HepG2 (cell line): ENCODE measurements around the gene RIPK1. TPM values are rescaled to one million over a fixed set of nuclear protein-coding genes. Genes with fewer than 3 reads are reported as not detected.
A peak's percentile ranks its signal among the peaks of the same experiment; 100 is the strongest.

Source experiments
- ARID2 ChIP-seq: sonication (generic); formaldehyde crosslinking; IDR thresholded peaks from 2 replicates; pipeline ENCODE4 v1.8.1; 2022; ENCODE audit warnings: mild to moderate bottlenecking, missing genetic modification reagents, borderline replicate concordance
- CBFB ChIP-seq: sonication (generic); formaldehyde crosslinking; IDR thresholded peaks from 2 replicates; pipeline ENCODE4 v1.4.0; 2020; ENCODE audit warnings: missing genetic modification reagents
- CHD2 ChIP-seq: IDR thresholded peaks from 2 replicates; pipeline ENCODE4 v1.6.1; 2011; ENCODE audit warnings: low read depth, low read length, improper control_type of control experiment
- DNMT1 ChIP-seq: sonication (generic); formaldehyde crosslinking; IDR thresholded peaks from 2 replicates; pipeline ENCODE4 v1.5.1; 2020; ENCODE audit warnings: mild to moderate bottlenecking, missing genetic modification reagents
- EEA1 ChIP-seq: sonication (generic); formaldehyde crosslinking; IDR thresholded peaks from 2 replicates; pipeline ENCODE4 v1.5.1; 2020; ENCODE audit warnings: mild to moderate bottlenecking, missing genetic modification reagents, borderline replicate concordance
- HOXA3 ChIP-seq: sonication (generic); formaldehyde crosslinking; IDR thresholded peaks from 2 replicates; pipeline ENCODE4 v1.5.0; 2020; ENCODE audit warnings: missing genetic modification reagents
- JUN ChIP-seq: sonication (generic); formaldehyde crosslinking; IDR thresholded peaks from 2 replicates; pipeline ENCODE4 v1.4.0; 2020; ENCODE audit warnings: mild to moderate bottlenecking, missing genetic modification reagents
- MAFG ChIP-seq: sonication (generic); formaldehyde crosslinking; IDR thresholded peaks from 2 replicates; pipeline ENCODE4 v1.5.1; 2020; ENCODE audit warnings: mild to moderate bottlenecking, missing genetic modification reagents
- NFKB2 ChIP-seq: sonication (generic); formaldehyde crosslinking; IDR thresholded peaks from 2 replicates; pipeline ENCODE4 v1.4.0; 2020; ENCODE audit warnings: missing genetic modification reagents, borderline replicate concordance
- NFYB ChIP-seq: sonication (generic); formaldehyde crosslinking; IDR thresholded peaks from 2 replicates; pipeline ENCODE4 v1.4.0; 2020; ENCODE audit warnings: missing genetic modification reagents
- ONECUT2 ChIP-seq: sonication (generic); formaldehyde crosslinking; IDR thresholded peaks from 2 replicates; pipeline ENCODE4 v1.4.0; 2020; ENCODE audit warnings: missing genetic modification reagents
- RFX1 ChIP-seq: fragments of 450-650 bp; IDR thresholded peaks from 2 replicates; pipeline ENCODE4 v1.6.1; 2017
- SALL1 ChIP-seq: sonication (generic); formaldehyde crosslinking; IDR thresholded peaks from 2 replicates; pipeline ENCODE4 v1.8.0; 2022; ENCODE audit warnings: mild to moderate bottlenecking, missing genetic modification reagents
- SMARCE1 ChIP-seq: fragments of 450-650 bp; IDR thresholded peaks from 2 replicates; pipeline ENCODE4 v1.6.1; 2017; ENCODE audit warnings: borderline replicate concordance
- SMYD3 ChIP-seq: sonication (generic); formaldehyde crosslinking; IDR thresholded peaks from 2 replicates; pipeline ENCODE4 v1.8.1; 2023; ENCODE audit warnings: mild to moderate bottlenecking, missing genetic modification reagents
- SNRNP70 ChIP-seq: fragments of 200-400 bp; formaldehyde crosslinking; IDR thresholded peaks from 2 replicates; pipeline ENCODE4 v1.6.1; 2017; ENCODE audit warnings: mild to moderate bottlenecking, low read depth, low read length, moderate library complexity
- SRF ChIP-seq: IDR thresholded peaks from 2 replicates; pipeline ENCODE4 v1.6.1; 2011; ENCODE audit warnings: mild to moderate bottlenecking, low read depth, low read length, moderate library complexity
- SSRP1 ChIP-seq: IDR thresholded peaks from 2 replicates; pipeline ENCODE4 v1.6.1; 2016; ENCODE audit warnings: control low read depth
- ZNF121 ChIP-seq: sonication (generic); formaldehyde crosslinking; IDR thresholded peaks from 2 replicates; pipeline ENCODE4 v1.5.0; 2020; ENCODE audit warnings: mild to moderate bottlenecking, missing genetic modification reagents
- ZNF136 ChIP-seq: sonication (generic); formaldehyde crosslinking; IDR thresholded peaks from 2 replicates; pipeline ENCODE4 v1.8.1; 2022; ENCODE audit warnings: low read depth, mild to moderate bottlenecking, moderate library complexity, missing genetic modification reagents
- ZNF547 ChIP-seq: sonication (generic); formaldehyde crosslinking; IDR thresholded peaks from 2 replicates; pipeline ENCODE4 v1.5.1; 2020; ENCODE audit warnings: mild to moderate bottlenecking, missing genetic modification reagents
- ZNF768 ChIP-seq: sonication (generic); formaldehyde crosslinking; IDR thresholded peaks from 2 replicates; pipeline ENCODE4 v1.4.0; 2020; ENCODE audit warnings: missing genetic modification reagents
- ZNF878 ChIP-seq: sonication (generic); formaldehyde crosslinking; IDR thresholded peaks from 2 replicates; pipeline ENCODE4 v1.8.1; 2023; ENCODE audit warnings: mild to moderate bottlenecking, missing genetic modification reagents, moderate library complexity
- ZNF891 ChIP-seq: sonication (generic); formaldehyde crosslinking; IDR thresholded peaks from 2 replicates; pipeline ENCODE4 v1.5.0; 2020; ENCODE audit warnings: mild to moderate bottlenecking, missing genetic modification reagents
- polyA plus RNA-seq, 8 experiments: library from polyadenylated mRNA; depleted of rRNA in 3 of 8; stranded (reverse) in 7 of 8; unstranded in 1 of 8; fragments of >200 nt; fragmentation: Illumina TruSeq in 4 of 8; extraction: Trizol in 4 of 8; gene quantifications; 2 replicates each; pipeline versions ENCODE4 v1.2.1 to v1.2.3, GENCODE V29; 2011 to 2016; ENCODE audit warnings: low read depth in 4 of 8, missing spikeins in 1 of 8, mixed read lengths in 1 of 8; ENCODE audit not compliant: insufficient read depth in 1 of 8
- total RNA-seq, 5 experiments: library from RNA; depleted of rRNA; stranded (reverse); fragments of >200 nt; fragmentation: Illumina TruSeq; extraction: Trizol; gene quantifications; 2 replicates each; pipeline ENCODE4 v1.2.3, GENCODE V29; 2016; ENCODE audit warnings: low read depth in 1 of 5
- TF ChIP-seq, protein P1 (sequence below): IDR thresholded peaks from 2 replicates; pipeline ENCODE4 v1.6.1; 2016; ENCODE audit warnings: missing compliant biosample characterization, missing genetic modification reagents, borderline replicate concordance
- TF ChIP-seq, protein P2 (sequence below): sonication (generic); formaldehyde crosslinking; IDR thresholded peaks from 2 replicates; pipeline ENCODE4 v1.4.0; 2020; ENCODE audit warnings: missing genetic modification reagents, mild to moderate bottlenecking, borderline replicate concordance
- TF ChIP-seq, protein P3 (sequence below): sonication (generic); formaldehyde crosslinking; IDR thresholded peaks from 2 replicates; pipeline ENCODE4 v1.5.1; 2020; ENCODE audit warnings: mild to moderate bottlenecking, moderate library complexity, missing genetic modification reagents

RIPK1 gene
- total and polyA plus RNA-seq, 2 of the 13 experiments (the other 11 are each of a cell fraction or from before 2014, with no cell fraction given): 9.0 to 10.3 TPM

DNA sequence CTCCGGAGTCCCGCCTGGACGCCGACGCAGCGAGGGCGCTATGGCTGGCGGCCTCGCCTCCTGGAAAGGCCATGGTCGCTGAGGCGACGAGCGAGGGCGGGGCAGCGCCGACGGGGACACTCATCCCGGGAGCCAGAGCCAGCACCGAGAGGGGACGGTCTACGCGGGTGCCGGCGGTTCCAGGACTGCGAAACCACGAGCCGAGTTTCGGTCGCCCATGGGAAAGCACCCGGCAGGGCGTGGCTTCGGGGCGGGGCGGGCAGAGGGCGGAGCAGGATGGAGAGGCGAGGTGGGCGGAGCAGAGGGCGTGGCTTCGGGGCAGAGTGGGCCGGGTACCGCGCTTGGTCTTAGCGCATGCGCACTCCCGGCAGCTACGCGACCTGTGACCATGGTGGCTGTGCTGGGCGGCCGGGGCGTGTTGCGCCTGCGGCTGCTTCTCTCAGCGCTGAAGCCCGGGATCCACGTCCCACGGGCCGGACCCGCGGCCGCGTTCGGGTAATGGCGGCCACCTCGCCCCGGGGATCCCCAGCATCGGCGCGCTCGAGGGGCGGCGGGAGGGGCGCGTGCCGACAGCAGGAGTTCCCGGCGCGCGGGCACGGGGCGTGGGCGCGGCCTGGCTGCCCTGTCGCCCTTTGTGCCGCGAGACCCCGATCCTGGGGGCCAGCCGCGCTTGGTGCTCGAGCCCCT, 50.2 kb downstream of the RIPK1 start, which contains the start of gene BPHL (continued):
- TF ChIP-seq SRF: no peak
- no peak for TF ChIP-seq EEA1 (CRISPR knock-in tag)
- TF ChIP-seq NFKB2 (CRISPR knock-in tag): peak; percentile 71; the same call in 1 of the 2 replicates
- TF ChIP-seq, protein P1, sequence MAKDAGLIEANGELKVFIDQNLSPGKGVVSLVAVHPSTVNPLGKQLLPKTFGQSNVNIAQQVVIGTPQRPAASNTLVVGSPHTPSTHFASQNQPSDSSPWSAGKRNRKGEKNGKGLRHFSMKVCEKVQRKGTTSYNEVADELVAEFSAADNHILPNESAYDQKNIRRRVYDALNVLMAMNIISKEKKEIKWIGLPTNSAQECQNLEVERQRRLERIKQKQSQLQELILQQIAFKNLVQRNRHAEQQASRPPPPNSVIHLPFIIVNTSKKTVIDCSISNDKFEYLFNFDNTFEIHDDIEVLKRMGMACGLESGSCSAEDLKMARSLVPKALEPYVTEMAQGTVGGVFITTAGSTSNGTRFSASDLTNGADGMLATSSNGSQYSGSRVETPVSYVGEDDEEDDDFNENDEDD (CRISPR knock-in tag): peak; percentile 82
- TF ChIP-seq SSRP1: no peak
- TF ChIP-seq, protein P2, sequence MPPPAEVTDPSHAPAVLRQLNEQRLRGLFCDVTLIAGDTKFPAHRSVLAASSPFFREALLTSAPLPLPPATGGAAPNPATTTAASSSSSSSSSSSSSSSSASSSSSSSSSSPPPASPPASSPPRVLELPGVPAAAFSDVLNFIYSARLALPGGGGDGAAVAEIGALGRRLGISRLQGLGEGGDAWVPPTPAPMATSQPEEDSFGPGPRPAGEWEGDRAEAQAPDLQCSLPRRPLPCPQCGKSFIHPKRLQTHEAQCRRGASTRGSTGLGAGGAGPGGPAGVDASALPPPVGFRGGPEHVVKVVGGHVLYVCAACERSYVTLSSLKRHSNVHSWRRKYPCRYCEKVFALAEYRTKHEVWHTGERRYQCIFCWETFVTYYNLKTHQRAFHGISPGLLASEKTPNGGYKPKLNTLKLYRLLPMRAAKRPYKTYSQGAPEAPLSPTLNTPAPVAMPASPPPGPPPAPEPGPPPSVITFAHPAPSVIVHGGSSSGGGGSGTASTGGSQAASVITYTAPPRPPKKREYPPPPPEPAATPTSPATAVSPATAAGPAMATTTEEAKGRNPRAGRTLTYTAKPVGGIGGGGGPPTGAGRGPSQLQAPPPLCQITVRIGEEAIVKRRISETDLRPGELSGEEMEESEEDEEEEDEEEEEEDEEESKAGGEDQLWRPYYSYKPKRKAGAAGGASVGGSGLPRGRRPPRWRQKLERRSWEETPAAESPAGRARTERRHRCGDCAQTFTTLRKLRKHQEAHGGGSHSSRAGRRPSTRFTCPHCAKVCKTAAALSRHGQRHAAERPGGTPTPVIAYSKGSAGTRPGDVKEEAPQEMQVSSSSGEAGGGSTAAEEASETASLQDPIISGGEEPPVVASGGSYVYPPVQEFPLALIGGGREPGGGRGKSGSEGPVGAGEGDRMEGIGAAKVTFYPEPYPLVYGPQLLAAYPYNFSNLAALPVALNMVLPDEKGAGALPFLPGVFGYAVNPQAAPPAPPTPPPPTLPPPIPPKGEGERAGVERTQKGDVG (CRISPR knock-in tag): peak; percentile 51
- peak; percentile 88 for TF ChIP-seq CBFB (CRISPR knock-in tag)
- TF ChIP-seq ZNF768 (CRISPR knock-in tag): peak; percentile 70
- TF ChIP-seq ONECUT2 (CRISPR knock-in tag): peak; percentile 27; the same call in 1 of the 2 replicates
- peak; percentile 94 for TF ChIP-seq ZNF136 (CRISPR knock-in tag)
- peak; percentile 80; the same call in 1 of the 2 replicates for TF ChIP-seq SMYD3
- TF ChIP-seq RFX1: no peak; the same call in 1 of the 2 replicates
- no peak for TF ChIP-seq SNRNP70
- peak; percentile 92 for TF ChIP-seq SALL1 (CRISPR knock-in tag)
- peak; percentile 98; the same call in 1 of the 2 replicates for TF ChIP-seq DNMT1
- TF ChIP-seq ARID2 (CRISPR knock-in tag): 0 out of 2 replicates have a peak, but pooled peaks have one; percentile 3
- TF ChIP-seq ZNF878 (CRISPR knock-in tag): no peak
- TF ChIP-seq MAFG: 0 out of 2 replicates have a peak, but pooled peaks have one; percentile 48
- TF ChIP-seq CHD2: peak; percentile 25; the same call in 1 of the 2 replicates
- TF ChIP-seq, protein P3, sequence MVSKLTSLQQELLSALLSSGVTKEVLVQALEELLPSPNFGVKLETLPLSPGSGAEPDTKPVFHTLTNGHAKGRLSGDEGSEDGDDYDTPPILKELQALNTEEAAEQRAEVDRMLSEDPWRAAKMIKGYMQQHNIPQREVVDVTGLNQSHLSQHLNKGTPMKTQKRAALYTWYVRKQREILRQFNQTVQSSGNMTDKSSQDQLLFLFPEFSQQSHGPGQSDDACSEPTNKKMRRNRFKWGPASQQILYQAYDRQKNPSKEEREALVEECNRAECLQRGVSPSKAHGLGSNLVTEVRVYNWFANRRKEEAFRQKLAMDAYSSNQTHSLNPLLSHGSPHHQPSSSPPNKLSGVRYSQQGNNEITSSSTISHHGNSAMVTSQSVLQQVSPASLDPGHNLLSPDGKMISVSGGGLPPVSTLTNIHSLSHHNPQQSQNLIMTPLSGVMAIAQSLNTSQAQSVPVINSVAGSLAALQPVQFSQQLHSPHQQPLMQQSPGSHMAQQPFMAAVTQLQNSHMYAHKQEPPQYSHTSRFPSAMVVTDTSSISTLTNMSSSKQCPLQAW (CRISPR knock-in tag): peak; percentile 96
- TF ChIP-seq HOXA3 (CRISPR knock-in tag): peak; percentile 74
- TF ChIP-seq ZNF547 (CRISPR knock-in tag): peak; percentile 99
- TF ChIP-seq ZNF891: peak; percentile 99
- no peak for TF ChIP-seq ZNF121 (CRISPR knock-in tag)
- TF ChIP-seq JUN (CRISPR knock-in tag): peak; percentile 86
- no peak; the same call in 1 of the 2 replicates for TF ChIP-seq NFYB
- no peak for TF ChIP-seq SMARCE1
